Mesenteric fat pad (tissue), 1 donor: ENCODE results near the gene ATP8A2. TPM values are rescaled to one million over a fixed set of nuclear protein-coding genes. Genes with fewer than 3 reads are reported as not detected.
"Not testable (repeated sequence)": the region's sequence is repeated elsewhere in the genome, so short reads cannot be mapped to it uniquely, and the experiment has no call there.

Experiments used
- DNase-seq: peaks from one replicate; pipeline ENCODE4 v3.0.0-alpha.2; 2020; ENCODE audit warnings: low spot score
- total RNA-seq: library from RNA; stranded (reverse); fragmentation: NEBNext Ultra II Directional; extraction: Animal tissue kit (Norgen Biotek cat#: 25700); gene quantifications from one replicate; pipeline ENCODE4 v1.2.1, GENCODE V29; 2021
- donor health status: DM: yes; HTN: yes; CAD: no.

The ATP8A2 gene
- total RNA-seq, 1 donor from 2014 or later: 0.10 TPM

DNA sequence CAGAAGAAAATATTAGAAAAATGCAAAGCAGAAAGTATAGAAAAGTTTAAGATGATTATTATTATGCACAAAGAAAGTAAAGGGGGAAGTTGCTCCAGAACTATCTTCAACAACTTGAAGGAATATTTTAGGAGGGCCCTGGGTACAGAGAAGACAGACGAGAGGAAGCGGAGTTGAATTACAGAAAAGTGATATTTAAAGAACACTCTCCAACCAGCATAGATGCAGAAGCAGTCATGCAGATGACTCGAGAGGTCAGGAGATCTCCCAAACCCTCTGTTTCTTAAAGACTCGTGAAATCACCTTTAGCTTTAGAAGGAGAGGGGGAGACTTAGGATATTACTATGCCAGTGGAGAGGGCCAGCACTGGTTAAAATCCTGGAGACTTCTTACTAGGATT lies 688.6 kb downstream of the ATP8A2 start:
- no peak for DNase-seq

DNA sequence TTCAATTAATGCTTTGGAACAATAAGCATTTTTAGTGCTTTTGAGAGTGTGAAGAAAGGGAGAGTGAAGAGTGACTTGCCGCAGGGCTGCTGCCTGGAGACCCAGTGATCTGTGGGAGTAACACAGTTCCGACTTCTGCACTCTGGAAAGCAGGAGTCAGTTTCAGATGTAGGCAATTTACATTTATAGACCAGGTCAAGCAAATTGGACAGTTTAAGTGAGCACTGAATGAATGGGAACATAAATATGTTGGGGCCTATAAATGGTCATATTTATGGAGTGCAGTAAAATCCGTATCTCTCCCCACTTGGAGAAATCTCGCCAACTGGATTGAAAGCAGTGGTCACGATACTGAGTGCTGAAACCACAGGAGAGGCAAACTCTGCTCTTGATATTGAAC lies 689.5 kb downstream of the ATP8A2 start:
- no peak for DNase-seq

DNA sequence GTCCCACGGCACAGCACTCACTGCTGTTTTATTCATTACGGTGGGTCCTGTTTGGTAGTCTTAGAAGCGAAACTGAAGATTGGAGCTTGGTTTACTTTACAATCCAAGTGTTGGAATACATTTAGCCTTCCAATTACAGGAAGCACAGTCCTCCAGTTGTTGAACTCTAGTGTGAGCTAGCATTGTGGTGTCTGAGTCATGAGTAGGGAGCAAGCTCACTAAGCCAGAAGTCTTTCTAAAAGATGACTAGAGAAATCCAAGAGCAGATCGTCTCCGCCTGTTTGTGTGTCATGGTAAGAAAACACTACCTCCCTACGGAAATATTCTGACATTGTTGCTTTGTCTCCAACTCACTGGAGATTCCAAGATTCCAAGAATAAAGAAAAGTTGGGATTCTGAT lies 690.2 kb downstream of the ATP8A2 start:
- no peak for DNase-seq

- no peak for DNase-seq
Observed at GRCh38 chr13:26062853-26063444, 691.2 kb downstream of the ATP8A2 start.

GRCh38 chr13:26066492-26066891 lies 694.7 kb downstream of the ATP8A2 start:
- not testable (repeated sequence) for DNase-seq

DNA sequence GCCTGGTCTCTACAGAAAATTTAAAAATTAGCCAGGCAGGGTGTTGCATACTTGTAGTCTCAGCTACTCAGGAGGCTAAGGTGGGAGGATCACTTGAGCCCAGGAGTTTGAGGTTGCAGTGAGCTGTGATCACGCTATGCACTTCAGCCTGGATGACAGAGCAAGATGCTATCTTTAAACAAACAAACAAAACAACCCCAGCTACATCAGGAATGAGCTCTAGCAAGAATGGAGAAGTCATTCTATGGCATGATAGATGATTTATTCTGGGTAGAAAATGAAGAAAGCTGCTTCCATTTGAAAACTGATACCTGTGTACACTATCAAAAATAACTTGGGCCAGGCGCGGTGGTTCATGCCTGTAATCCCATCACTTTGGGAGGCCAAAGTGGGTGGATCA lies 695.8 kb downstream of the ATP8A2 start:
- no peak for DNase-seq

GRCh38 chr13:26068372-26068771 lies 696.6 kb downstream of the ATP8A2 start:
- DNase-seq: not testable (repeated sequence)

- DNase-seq: not testable (repeated sequence)
Observed at GRCh38 chr13:26069642-26070041, 697.9 kb downstream of the ATP8A2 start.

DNA sequence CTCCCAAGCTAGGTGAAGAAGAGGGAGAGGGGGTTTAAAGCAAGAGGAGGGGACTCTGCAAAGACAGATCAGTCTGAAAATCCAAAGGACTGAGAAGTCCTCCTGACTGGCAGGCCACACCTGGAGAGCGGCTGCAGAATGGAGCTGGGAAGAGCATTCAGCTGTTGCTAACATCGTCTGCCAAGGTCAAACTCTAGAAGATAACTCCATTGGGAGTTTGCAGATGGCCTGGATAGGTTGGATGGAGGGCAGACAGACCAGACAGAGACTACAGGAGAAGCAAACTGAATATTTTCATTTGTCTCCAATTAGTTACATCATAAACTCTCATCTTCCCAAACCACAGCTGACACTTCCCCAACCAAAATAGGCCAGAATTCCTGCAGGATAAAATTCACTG lies 699.9 kb downstream of the ATP8A2 start:
- DNase-seq: no peak

- DNase-seq: not testable (repeated sequence)
Observed at GRCh38 chr13:26072335-26072734, 700.6 kb downstream of the ATP8A2 start.

DNA sequence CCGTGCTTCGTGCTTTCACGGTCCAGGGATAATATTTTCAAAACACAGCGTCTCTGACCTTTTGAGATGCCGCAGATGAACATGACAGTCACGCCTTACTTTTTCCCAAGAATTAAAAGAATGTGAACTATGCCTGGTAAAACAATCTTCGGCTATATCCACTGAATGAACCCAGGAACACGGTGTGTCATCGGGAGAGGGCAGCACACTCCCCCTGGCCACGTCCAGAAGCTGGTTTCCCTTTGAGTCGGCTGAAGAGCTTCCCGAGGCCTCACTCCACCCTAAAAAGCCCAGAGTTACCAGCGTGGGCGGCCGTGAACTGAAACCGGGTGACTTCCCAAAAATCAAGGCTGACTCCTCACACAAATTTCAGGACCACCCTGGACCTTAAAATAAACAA lies 702.9 kb downstream of the ATP8A2 start:
- DNase-seq: no peak

Other genes with a start within 250 kb of the ATP8A2 start
- gene AMER2, start 199.7 kb upstream of the ATP8A2 start, total RNA-seq: 0.03 TPM
- gene MTMR6, start 84.5 kb upstream of the ATP8A2 start, total RNA-seq: 18.0 TPM
- gene NUP58, start 70.3 kb upstream of the ATP8A2 start, total RNA-seq: 45.1 TPM